ENCODE results near the gene MIX23.

Gene MIX23

DNA sequence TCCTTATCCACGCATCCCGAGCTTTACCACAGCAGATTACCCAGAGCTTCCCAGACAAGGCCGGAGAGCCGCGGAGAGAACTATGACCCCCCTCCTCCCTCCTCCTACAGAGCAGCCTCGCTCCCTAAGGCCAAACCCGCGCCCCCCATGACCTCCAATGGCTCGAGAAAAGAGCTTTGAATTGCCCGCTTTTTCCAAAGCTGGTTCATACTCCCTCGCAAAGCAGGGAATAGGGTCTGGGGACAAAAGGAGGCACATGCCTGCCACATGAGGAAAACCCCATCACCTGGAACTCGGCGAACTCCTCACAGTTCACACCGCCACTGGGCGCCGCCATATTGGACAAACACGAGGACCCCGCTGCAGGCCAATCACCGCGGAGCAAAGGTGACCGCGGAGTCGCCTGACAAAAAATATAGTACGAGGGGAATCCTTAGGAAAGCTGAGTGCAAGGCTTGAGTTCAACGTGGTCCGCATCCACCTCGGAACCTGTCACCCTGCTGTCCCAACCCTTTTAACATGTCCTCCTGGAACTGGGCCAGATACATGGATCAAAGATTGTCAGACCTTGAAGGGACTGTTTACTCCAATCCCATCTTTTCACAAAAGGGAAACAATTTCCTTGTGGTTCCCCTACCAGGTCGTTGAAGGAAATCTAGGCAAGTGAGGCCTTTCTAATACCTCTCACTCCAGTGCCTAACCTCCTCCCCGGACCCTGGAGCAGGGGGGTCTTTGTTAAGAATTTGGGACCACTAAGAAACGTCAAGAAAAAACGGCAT lies at the start of gene MIX23:
Gene MIX23 (minus strand): TSS at position 344 of the 779 bp plus-strand sequence. CDS start 7 bp downstream, at position 337.
- peak; percentile 67 to 74 for DNase-seq (ENCODE audit: low read depth in 2 of 2)

- DNase-seq (ENCODE audit: low read depth in 2 of 2) = no peak
These were observed 47.3 kb upstream of the MIX23 start for GRCh38 chr3:122430371-122430770.

GRCh38 chr3:122427857-122428471 lies 44.9 kb upstream of the MIX23 start:
- no peak for DNase-seq (ENCODE audit: low read depth in 2 of 2)

GRCh38 chr3:122421836-122422235 lies 38.8 kb upstream of the MIX23 start:
- no peak for DNase-seq (ENCODE audit: low read depth in 2 of 2)

DNA sequence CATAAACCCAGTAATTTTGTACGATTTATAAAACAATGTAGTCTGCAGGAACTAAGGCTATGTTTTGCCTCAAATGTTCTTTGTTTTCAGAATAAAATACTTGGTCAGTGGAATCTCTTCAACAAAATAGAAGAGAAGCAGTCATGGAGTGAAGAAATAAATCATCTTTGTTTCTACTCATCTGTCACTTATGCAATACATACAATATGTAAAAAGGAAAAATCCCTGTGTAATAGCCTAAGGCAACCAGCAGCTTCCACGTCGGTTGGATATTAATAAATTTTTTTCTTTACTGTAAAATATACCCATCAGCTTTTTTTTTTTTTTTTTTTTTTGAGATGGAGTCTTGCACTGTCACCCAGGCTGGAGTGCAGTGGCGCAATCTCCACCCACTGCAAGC lies 38.1 kb upstream of the MIX23 start:
- no peak for DNase-seq (ENCODE audit: low read depth in 2 of 2)

GRCh38 chr3:122416966-122417365 lies 33.9 kb upstream of the MIX23 start:
- no peak for DNase-seq (ENCODE audit: low read depth in 2 of 2)

DNA sequence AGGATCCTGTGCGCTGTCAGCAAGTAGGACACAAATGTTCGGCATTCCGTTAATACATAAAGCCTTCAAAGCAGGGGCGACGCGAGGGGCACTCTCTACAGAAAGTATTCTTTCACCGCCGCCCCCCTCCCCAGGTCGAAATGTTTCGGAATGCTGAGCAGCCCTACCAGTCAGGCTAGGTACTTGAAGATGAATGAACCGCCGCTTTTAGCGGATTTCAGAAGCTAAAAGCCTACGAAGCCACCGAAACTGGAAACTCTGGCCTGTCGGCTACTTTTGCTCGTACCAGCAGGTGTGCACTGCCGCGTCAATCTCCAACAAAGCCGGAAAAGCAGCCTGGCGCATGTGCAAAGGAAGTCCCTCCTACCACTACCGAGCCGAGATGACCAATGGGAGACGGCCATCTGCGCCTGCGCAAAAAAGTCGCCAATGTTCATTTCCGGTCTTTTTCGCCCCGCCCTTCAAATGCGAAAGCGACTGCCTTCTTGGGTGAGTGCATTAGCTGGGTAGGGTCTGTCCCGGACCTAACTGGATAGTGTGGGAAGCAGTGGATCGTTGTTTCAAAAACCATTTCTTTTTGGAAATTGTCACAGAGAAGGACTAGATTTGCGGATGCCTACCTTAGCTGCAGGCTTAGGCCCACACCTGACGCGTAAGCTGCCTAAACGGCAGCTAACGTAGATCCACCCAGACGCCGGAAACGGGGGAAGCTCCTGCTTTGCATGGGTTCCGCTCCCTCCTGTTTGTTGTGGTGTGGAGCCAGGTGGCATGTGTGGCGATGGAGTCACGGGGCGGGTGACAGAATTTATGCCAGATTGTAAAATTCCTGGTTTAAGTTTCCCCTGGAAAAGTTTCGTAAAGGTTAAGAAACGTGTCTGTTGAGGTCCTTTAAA lies 33.0 kb upstream of the MIX23 start, which contains the start of gene WDR5B:
Gene WDR5B (minus strand): TSS at position 301 of the 893 bp plus-strand sequence. CDS start 534 bp downstream, outside the sequence.
- DNase-seq (ENCODE audit: low read depth in 2 of 2) = peak; percentile 93 to 96

DNA sequence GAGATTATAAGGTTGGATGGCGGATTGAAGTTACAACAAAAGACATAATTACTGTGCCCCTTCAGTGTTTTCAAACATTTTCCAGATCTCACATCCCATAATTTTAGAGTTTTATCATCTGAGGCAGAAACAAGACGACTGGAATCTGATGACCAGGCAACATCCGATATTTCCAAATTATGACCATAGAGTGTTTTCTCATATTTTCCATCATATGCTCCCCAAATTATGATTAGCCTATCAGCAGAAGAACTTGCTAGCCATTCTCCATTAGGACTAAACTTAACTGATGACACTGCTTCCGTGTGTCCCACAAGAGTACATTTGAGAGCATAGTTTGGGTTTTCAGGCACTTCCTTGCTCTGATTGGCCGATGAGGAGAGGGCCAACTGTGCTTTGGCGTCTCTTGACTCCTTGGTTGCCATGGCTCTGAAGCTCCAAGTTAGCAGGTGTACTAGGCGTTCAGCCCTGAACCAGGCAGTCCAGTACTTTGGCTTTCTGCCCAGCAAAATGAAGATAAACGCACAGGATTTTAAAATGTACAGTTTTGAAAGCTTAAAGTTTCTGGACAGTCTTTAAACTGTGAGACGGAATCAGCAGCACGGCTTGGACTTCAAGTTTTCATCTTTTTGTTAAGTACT lies 32.2 kb upstream of the MIX23 start:
- no peak for DNase-seq (ENCODE audit: low read depth in 2 of 2)

DNA sequence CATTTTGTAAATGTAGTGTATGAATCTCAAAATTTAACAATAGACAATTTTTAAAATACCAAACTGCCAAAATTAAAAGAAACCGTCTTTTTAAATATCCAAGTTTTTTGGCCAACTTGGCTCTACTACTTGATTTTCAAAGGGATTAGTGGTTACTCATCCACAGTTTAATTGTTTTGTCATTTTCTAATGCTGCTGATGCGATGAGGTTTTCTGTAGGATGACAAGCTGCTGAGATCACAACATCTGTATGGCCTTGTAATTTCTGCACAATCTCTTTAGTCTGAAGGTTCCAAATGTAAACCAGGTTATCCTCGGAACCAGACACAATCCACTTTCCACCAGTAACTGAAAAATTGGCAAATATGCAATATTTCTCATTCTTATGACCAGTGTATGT lies 31.4 kb upstream of the MIX23 start:
- no peak for DNase-seq (ENCODE audit: low read depth in 2 of 2)

GRCh38 chr3:122410639-122411038 lies 27.6 kb upstream of the MIX23 start:
- DNase-seq (ENCODE audit: low read depth in 2 of 2) = no peak

DNA sequence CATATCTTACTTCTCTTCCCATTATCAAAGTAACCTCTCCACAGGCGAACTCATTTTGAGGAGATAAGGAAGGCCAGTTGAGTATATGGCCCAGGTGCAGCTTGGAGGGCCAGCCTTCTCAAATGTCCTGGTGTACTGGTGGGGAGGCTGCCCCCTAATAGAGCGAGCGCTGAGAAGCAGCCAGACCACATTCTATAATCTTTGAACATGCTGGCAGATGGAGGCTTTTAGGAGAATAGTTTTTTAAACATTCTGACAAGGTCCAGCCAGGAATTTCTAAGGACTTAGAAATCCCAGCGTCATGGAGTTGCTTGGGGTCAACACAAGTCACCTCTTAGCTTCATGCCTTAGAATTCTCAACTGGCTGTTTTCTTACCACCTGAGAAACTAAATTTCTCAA lies 27.1 kb upstream of the MIX23 start:
- no peak for DNase-seq (ENCODE audit: low read depth in 2 of 2)

- DNase-seq (ENCODE audit: low read depth in 2 of 2) = no peak
These were observed 26.4 kb upstream of the MIX23 start for GRCh38 chr3:122409446-122409845.

- DNase-seq (ENCODE audit: low read depth in 2 of 2) = no peak
These were observed 24.9 kb upstream of the MIX23 start for GRCh38 chr3:122407946-122408345.

- no peak for DNase-seq (ENCODE audit: low read depth in 2 of 2)
These were observed 23.2 kb upstream of the MIX23 start for GRCh38 chr3:122406198-122406597.

DNA sequence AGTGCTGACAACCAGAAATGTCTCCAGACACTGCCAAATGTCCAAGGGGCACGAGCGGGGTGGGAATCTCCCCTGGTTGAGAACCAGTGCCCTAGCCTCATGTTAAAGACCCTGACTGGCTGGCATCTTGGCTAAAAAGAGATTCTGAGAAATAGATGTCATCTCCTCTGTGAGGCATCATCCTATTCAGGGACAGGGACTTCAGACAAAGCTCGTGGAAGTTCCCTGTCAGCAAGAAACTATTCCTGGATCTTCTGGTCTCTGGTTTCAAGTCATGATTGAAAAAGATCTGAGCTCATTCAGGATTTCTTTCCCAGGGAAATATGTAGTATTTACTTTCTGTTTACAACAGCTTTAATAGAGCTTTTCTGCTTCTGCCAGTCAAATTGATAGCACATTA lies 22.0 kb upstream of the MIX23 start:
- DNase-seq (ENCODE audit: low read depth in 2 of 2) = no peak

DNA sequence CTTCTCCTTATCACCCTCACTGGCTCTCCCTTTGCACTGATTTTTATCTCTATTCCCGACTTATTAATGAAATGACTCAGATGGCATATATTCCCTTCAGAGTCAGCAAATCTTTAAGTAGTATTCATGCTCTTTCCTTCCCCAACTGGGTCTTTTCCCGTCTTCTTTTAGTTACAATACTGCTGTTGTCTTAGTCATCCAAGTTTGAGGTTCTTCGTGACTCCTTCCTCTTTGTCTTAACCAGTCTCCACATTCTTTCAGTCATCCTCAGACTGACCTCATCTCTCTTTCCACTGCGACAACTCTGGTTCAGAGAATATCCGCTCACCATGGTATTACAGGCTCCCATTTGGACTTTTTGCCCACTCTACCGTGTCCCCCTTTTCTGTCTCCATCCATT lies 20.5 kb upstream of the MIX23 start:
- no peak for DNase-seq (ENCODE audit: low read depth in 2 of 2)

DNA sequence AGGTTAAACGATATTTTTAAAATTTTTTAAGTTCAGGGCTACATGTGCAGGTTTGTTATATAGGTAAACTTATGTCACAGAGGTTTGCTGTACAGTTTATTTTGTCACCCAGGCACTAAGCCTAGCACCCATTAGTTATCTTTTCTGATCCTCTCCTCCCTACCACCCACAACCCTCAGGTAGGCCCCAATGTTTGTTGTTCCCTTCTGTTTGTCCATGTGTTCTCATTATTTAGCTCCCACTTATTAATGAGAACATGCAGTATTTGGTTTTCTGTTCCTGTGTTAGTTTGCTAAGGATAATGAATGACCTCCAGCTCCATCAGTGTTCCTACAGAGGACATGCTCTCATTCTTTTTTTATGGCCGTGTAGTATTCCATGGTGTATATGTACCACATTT lies 15.9 kb upstream of the MIX23 start:
- DNase-seq (ENCODE audit: low read depth in 2 of 2) = no peak

GRCh38 chr3:122397201-122397600 lies 14.2 kb upstream of the MIX23 start:
- no peak for DNase-seq (ENCODE audit: low read depth in 2 of 2)

- DNase-seq (ENCODE audit: low read depth in 2 of 2) = no peak
These were observed 13.5 kb upstream of the MIX23 start for GRCh38 chr3:122396511-122396910.

GRCh38 chr3:122395582-122395981 lies 12.6 kb upstream of the MIX23 start:
- no peak for DNase-seq (ENCODE audit: low read depth in 2 of 2)

GRCh38 chr3:122394173-122394572 lies 11.1 kb upstream of the MIX23 start:
- DNase-seq (ENCODE audit: low read depth in 2 of 2) = no peak
